RWPE2 (cell line): ENCODE results near the gene OR7D4.

Experiments
- ATAC-seq: fragments of 200-7000 bp; cut with Tn5 transposase; 3 replicates; pipeline ENCODE4 v1.9.1; 2021; ENCODE audit warnings: low read depth
- DNase-seq: peaks from one replicate; pipeline ENCODE4 v3.0.0-alpha.2; 2020; ENCODE audit warnings: low spot score
- H3K27ac ChIP-seq: fragments of 450-650 bp; 2 replicates; pipeline ENCODE4 v1.5.1; 2017; ENCODE audit warnings: mild to moderate bottlenecking; ENCODE audit not compliant: poor library complexity, severe bottlenecking
- H3K27me3 ChIP-seq: fragments of 250-450 bp; sonication (Bioruptor Pico); 2 replicates; pipeline ENCODE4 v1.5.1; 2021; ENCODE audit warnings: mild to moderate bottlenecking, moderate library complexity; ENCODE audit not compliant: insufficient read depth, poor library complexity, severe bottlenecking
- H3K36me3 ChIP-seq: fragments of 250-450 bp; sonication (Bioruptor Pico); 2 replicates; pipeline ENCODE4 v1.5.1; 2020; ENCODE audit warnings: low read depth, mild to moderate bottlenecking, moderate library complexity
- H3K4me1 ChIP-seq: fragments of 250-450 bp; sonication (Bioruptor Pico); 2 replicates; pipeline ENCODE4 v1.5.1; 2021; ENCODE audit warnings: mild to moderate bottlenecking, moderate library complexity; ENCODE audit not compliant: insufficient read depth, poor library complexity, severe bottlenecking
- H3K4me3 ChIP-seq: fragments of 250-450 bp; sonication (Bioruptor Pico); 2 replicates; pipeline ENCODE4 v1.5.1; 2021; ENCODE audit warnings: mild to moderate bottlenecking, moderate library complexity; ENCODE audit not compliant: severe bottlenecking
- H3K9me3 ChIP-seq: fragments of 250-450 bp; sonication (Bioruptor Pico); 2 replicates; pipeline ENCODE4 v1.5.1; 2021; ENCODE audit warnings: mild to moderate bottlenecking, moderate library complexity; ENCODE audit not compliant: severe bottlenecking
- TF ChIP-seq, protein P1 (sequence below): fragments of 450-650 bp; IDR thresholded peaks from one replicate; pipeline ENCODE4 v1.5.1; 2017; ENCODE audit warnings: mild to moderate bottlenecking, moderate library complexity; ENCODE audit not compliant: poor library complexity, severe bottlenecking

The OR7D4 gene

DNA sequence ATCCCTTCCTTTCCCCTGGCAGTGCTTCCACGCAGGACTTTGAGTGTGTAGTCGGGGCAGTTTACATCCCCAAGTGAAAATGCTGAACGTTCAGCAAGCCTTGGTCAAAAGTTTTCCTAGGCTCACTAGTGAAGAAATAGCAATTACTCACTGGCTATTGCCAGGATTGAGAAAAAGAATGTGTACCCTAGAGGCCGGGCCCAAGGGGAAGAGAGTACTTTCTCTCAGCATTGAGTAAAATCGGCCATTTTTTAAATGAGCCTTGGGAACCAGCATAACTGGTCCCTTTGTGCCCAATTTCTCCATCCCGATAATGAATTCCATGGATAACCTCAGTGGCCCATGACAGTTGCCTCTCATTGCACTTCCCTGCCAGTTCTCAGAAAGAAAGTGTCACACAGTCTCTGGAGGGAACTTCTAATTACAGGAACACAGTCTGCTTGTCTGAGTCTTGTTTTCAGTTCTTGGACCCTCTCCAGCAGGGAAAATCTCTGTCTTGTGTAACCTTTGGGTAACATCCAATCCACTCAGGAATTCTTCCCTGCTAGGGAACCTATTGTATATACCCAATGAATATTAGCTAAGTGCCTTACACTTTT is 47.9 kb downstream of the OR7D4 start:
- Histone ChIP-seq H3K36me3 (no peaks in the 10 kb centered on the region), H3K27me3 (no peaks in the 10 kb centered on the region), H3K9me3 (no peaks in the 10 kb centered on the region), H3K4me1 (no peaks in the 10 kb centered on the region), H3K4me3 (no peak overlapping the region), H3K27ac (no peak overlapping the region)
- ATAC-seq = no peak
- TF ChIP-seq, protein P1, sequence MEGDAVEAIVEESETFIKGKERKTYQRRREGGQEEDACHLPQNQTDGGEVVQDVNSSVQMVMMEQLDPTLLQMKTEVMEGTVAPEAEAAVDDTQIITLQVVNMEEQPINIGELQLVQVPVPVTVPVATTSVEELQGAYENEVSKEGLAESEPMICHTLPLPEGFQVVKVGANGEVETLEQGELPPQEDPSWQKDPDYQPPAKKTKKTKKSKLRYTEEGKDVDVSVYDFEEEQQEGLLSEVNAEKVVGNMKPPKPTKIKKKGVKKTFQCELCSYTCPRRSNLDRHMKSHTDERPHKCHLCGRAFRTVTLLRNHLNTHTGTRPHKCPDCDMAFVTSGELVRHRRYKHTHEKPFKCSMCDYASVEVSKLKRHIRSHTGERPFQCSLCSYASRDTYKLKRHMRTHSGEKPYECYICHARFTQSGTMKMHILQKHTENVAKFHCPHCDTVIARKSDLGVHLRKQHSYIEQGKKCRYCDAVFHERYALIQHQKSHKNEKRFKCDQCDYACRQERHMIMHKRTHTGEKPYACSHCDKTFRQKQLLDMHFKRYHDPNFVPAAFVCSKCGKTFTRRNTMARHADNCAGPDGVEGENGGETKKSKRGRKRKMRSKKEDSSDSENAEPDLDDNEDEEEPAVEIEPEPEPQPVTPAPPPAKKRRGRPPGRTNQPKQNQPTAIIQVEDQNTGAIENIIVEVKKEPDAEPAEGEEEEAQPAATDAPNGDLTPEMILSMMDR = no peak
- DNase-seq = no peak

DNA sequence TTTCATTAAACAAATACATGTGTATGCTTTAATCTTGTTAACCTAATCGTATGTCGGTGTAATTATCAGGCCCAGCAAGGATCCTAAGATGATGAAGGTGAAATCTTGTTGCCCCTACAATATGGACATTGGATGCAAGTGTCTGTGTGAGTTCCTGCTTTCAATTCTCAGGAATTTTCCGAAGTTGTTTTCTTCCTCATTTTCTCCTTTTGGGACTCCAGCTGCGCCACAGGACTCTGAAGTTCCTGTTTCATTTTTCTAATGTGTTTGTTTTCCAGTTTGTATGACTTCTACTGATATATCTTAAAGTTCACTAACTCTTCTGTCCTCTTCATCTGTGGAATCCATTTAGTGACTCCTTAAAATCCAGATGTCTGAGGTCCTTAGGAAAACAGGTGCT is 52.5 kb downstream of the OR7D4 start:
- no peak overlapping the region for H3K27ac ChIP-seq
- H3K27me3 ChIP-seq = no peaks in the 10 kb centered on the region

DNA sequence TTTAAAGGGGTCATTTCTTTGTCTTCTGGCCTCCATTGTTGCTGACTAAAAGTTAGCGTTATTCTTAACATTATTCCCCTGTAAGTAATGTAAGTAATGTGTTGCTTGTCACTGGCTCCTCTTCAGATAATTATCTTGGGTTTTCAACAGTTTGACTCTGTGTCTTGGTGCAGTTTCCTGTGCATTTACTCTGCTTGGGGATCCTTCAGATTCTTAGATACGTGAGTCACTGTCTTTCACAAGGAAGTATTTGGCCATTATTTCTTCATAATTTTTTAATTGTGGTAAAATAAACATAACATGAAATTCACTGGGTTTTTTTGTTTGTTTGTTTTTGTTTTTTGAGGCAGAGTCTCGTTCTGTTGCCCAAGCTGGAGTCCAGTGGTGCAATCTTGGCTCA is 54.1 kb downstream of the OR7D4 start:
- DNase-seq (no peak), ATAC-seq (no peak)

More for the DNA sequence above, 52.5 kb downstream of the OR7D4 start:
- peaks cover 39% of the 10 kb centered on the region for H3K36me3 ChIP-seq
- no peak overlapping the region for H3K4me3 ChIP-seq
- no peaks in the 10 kb centered on the region for H3K9me3 ChIP-seq
- no peak for ATAC-seq
- H3K4me1 ChIP-seq = no peaks in the 10 kb centered on the region
- TF ChIP-seq, protein P1 = no peak
- no peak for DNase-seq

DNA sequence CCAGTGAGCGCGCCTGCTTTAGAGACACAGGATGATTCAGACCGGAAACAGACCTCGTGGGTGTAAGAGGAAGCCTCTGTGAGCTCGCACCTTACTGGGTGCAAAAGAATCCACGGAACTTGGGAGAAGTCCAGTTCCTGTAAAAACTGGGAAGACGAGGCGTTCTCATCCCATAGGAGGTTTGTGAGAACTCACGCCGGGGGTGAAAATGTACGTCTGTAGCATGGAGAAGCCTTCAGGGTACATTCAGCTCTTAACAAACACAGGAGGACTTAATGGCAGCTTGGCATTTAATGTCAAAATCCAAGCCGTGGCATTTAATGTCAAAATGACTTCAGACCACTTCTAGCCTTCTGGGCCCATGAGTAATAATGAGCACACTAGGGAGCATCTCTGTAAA is 58.0 kb downstream of the OR7D4 start:
- no peaks in the 10 kb centered on the region for H3K27me3 ChIP-seq
- H3K27ac ChIP-seq = no peak overlapping the region
- H3K36me3 ChIP-seq = peaks cover 91% of the 10 kb centered on the region
- no peak for ATAC-seq
- no peaks in the 10 kb centered on the region for H3K4me1 ChIP-seq
- TF ChIP-seq, protein P1 = no peak
- H3K4me3 ChIP-seq = no peak overlapping the region
- peaks cover 3% of the 10 kb centered on the region for H3K9me3 ChIP-seq
- no peak for DNase-seq

More for the DNA sequence above, 54.1 kb downstream of the OR7D4 start:
- TF ChIP-seq, protein P1 = no peak
- no peak overlapping the region for H3K27ac ChIP-seq
- H3K4me1 ChIP-seq = no peaks in the 10 kb centered on the region
- no peaks in the 10 kb centered on the region for H3K9me3 ChIP-seq
- no peaks in the 10 kb centered on the region for H3K27me3 ChIP-seq
- H3K4me3 ChIP-seq = no peak overlapping the region
- H3K36me3 ChIP-seq = peaks cover 55% of the 10 kb centered on the region
